ENCODE results near the gene CHMP2A. TPM values are rescaled to one million over a fixed set of nuclear protein-coding genes. Genes with fewer than 3 reads are reported as not detected.
"Not testable (repeated sequence)": the region's sequence is repeated elsewhere in the genome, so short reads cannot be mapped to it uniquely, and the experiment has no call there.

CHMP2A gene
- total RNA-seq, 2 donors from 2014 or later = 102 to 126 TPM

GRCh38 chr19:58545286-58546018 lies 9.5 kb downstream of the CHMP2A start:
- Histone ChIP-seq H3K27ac (peak overlapping the region; percentile 97), H3K9me3 (no peaks in the 10 kb centered on the region), H3K27me3 (replicated peaks; ENCODE audit: insufficient read depth) (no peaks in the 10 kb centered on the region), H3K4me1 (replicated peaks) (peaks cover 17% of the 10 kb centered on the region), H3K36me3 (peaks cover 25 to 35% of the 10 kb centered on the region in 2 donors), H3K4me3 (peak overlapping the region; percentile 74 to 91)
- no peak for TF ChIP-seq POLR2AphosphoS5 (IDR thresholded peaks at IDR 0.05)
- TF ChIP-seq, protein P1, sequence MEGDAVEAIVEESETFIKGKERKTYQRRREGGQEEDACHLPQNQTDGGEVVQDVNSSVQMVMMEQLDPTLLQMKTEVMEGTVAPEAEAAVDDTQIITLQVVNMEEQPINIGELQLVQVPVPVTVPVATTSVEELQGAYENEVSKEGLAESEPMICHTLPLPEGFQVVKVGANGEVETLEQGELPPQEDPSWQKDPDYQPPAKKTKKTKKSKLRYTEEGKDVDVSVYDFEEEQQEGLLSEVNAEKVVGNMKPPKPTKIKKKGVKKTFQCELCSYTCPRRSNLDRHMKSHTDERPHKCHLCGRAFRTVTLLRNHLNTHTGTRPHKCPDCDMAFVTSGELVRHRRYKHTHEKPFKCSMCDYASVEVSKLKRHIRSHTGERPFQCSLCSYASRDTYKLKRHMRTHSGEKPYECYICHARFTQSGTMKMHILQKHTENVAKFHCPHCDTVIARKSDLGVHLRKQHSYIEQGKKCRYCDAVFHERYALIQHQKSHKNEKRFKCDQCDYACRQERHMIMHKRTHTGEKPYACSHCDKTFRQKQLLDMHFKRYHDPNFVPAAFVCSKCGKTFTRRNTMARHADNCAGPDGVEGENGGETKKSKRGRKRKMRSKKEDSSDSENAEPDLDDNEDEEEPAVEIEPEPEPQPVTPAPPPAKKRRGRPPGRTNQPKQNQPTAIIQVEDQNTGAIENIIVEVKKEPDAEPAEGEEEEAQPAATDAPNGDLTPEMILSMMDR (IDR thresholded peaks at IDR 0.05) = no peak
- TF ChIP-seq POLR2A (IDR thresholded peaks at IDR 0.05) = no peak
- WGBS = 5% methylated on average over 21 of the region's 21 CpGs
- intact Hi-C loops (cut with DNase I) = no loop called here
- no peak for DNase-seq (ENCODE audit: low spot score)

DNA sequence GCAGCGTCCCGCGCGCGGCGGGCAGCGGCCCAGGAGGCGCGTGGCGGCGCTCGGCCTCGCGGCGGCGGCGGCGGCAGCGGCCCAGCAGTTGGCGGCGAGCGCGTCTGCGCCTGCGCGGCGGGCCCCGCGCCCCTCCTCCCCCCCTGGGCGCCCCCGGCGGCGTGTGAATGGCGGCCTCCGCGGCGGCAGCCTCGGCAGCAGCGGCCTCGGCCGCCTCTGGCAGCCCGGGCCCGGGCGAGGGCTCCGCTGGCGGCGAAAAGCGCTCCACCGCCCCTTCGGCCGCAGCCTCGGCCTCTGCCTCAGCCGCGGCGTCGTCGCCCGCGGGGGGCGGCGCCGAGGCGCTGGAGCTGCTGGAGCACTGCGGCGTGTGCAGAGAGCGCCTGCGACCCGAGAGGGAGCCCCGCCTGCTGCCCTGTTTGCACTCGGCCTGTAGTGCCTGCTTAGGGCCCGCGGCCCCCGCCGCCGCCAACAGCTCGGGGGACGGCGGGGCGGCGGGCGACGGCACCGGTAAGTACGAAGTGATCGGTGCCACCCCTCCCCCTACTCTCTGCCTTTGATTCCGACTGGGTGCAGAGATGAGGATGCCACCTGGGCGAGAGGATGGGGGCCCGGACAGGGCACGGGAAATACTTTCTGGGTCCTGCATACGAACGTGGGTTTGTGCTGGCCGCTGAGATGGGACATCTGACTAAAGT lies 10.2 kb downstream of the CHMP2A start:
- peak overlapping the region; percentile 74 to 91 for H3K4me3 ChIP-seq
- peaks cover 19 to 28% of the 10 kb centered on the region in 2 donors for H3K36me3 ChIP-seq
- under 1% methylated on average over 34 of the region's 92 CpGs for WGBS
- H3K27ac ChIP-seq = peak overlapping the region; percentile 97
- DNase-seq (ENCODE audit: low spot score) = no peak
- no peaks in the 10 kb centered on the region for H3K27me3 ChIP-seq (replicated peaks; ENCODE audit: insufficient read depth)
- intact Hi-C loops (cut with DNase I) = loop anchor here (1.0 kb wide), 1 partner anchor 25 kb away; the partner anchor contains the start of gene ZBTB45
- H3K9me3 ChIP-seq = no peaks in the 10 kb centered on the region
- no peak for TF ChIP-seq POLR2AphosphoS5 (IDR thresholded peaks at IDR 0.05)
- TF ChIP-seq, protein P1 (IDR thresholded peaks at IDR 0.05) = no peak
- no peak for TF ChIP-seq POLR2A (IDR thresholded peaks at IDR 0.05)
- H3K4me1 ChIP-seq (replicated peaks) = peaks cover 17% of the 10 kb centered on the region

- H3K9me3 ChIP-seq = no peaks in the 10 kb centered on the region
- peak within 1 kb of the TSS; percentile 74 to 91 for H3K4me3 ChIP-seq
- DNase-seq (ENCODE audit: low spot score) = peak; percentile 98
- H3K4me1 ChIP-seq (replicated peaks) = peaks cover 17% of the 10 kb centered on the region
- TF ChIP-seq POLR2AphosphoS5 (IDR thresholded peaks at IDR 0.05) (peak; percentile 97), POLR2A (IDR thresholded peaks at IDR 0.05) (peak; percentile 97)
- TF ChIP-seq, protein P1 (IDR thresholded peaks at IDR 0.05) = peak in 1 of 4 experiments; percentile 1
- H3K27ac ChIP-seq = peak within 1 kb of the TSS; percentile 97
- intact Hi-C loops (cut with DNase I) = loop anchor here (1.0 kb wide), 1 partner anchor 25 kb away; the partner anchor contains the start of gene ZBTB45
- peaks cover 12 to 21% of the 10 kb centered on the region in 2 donors for H3K36me3 ChIP-seq
- WGBS = 0% methylated on average over 55 of the region's 73 CpGs
- H3K27me3 ChIP-seq (replicated peaks; ENCODE audit: insufficient read depth) = no peaks in the 10 kb centered on the region
Observed at GRCh38 chr19:58543826-58544590, 10.9 kb downstream of the CHMP2A start, which contains the start of gene TRIM28. Gene TRIM28 (plus strand): TSS chr19:58544064. CDS start chr19:58544758, 694 bp downstream.

DNA sequence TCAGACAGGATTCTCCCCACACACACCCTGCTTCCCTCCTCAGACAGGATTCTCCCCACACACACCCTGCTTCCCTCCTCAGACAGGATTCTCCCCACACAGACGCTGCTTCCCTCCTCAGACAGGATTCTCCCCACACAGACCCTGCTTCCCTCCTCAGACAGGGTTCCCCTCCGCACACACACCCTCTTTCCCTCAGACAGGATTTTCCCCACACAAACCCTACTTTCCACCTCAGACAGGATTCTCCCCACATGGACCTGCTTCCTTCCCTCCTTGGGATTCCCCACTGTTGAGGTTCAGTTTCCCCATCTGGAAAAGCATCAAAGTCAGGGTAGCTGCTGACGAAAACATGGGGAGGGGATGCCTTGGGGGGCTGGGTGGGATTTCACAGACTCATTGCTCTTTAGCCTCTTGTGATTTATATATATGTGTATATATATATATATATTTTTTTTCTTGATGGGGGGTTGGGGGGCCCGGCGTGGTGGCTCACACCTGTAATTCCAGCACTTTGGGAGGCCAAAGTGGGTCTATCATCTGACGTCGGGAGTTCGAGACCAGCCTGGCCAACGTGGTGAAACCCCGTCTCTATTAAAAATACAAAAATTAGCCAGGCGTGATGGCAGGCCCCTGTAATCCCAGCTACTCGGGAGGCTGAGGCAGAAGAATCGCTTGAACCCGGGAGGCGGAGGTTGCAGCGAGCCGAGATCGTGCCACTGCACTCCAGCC lies 12.1 kb downstream of the CHMP2A start:
- H3K4me1 ChIP-seq (replicated peaks) = peaks cover 20% of the 10 kb centered on the region
- H3K4me3 ChIP-seq; intact Hi-C loops (cut with DNase I); H3K27me3 ChIP-seq (replicated peaks; ENCODE audit: insufficient read depth); DNase-seq (ENCODE audit: low spot score); H3K9me3 ChIP-seq: not testable (repeated sequence)
- WGBS = 77% methylated on average over 18 of the region's 18 CpGs
- peaks cover under 1 to 10% of the 10 kb centered on the region in 2 donors for H3K36me3 ChIP-seq
- peak overlapping the region; percentile 97 for H3K27ac ChIP-seq

DNA sequence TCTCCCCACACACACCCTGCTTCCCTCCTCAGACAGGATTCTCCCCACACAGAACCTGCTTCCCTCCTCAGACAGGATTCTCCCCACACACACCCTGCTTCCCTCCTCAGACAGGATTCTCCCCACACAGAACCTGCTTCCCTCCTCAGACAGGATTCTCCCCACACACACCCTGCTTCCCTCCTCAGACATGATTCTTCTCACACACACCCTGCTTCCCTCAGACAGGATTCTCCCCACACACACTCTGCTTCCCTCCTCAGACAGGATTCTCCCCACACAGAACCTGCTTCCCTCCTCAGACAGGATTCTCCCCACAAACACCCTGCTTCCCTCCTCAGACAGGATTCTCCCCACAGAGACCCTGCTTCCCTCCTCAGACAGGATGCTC lies 15.7 kb downstream of the CHMP2A start:
- H3K27me3 ChIP-seq (replicated peaks; ENCODE audit: insufficient read depth); DNase-seq (ENCODE audit: low spot score); H3K4me3 ChIP-seq; H3K36me3 ChIP-seq; H3K27ac ChIP-seq; H3K4me1 ChIP-seq (replicated peaks); intact Hi-C loops (cut with DNase I); H3K9me3 ChIP-seq: not testable (repeated sequence)

Measured in prostate gland (tissue), 2 donors.